GM19099 (cell line): Measurements from ENCODE around the gene ATXN7L1.

Experiments used
- POLR2A ChIP-seq: IDR thresholded peaks from 3 replicates; pipeline ENCODE4 v1.6.1; 2011; ENCODE audit warnings: low read depth; ENCODE audit not compliant: insufficient read length; ENCODE audit errors: extremely low read depth

The ATXN7L1 gene

GRCh38 chr7:105827151-105827875 lies 49.1 kb downstream of the ATXN7L1 start:
- TF ChIP-seq POLR2A: no peak

GRCh38 chr7:105826143-105826542 lies 50.3 kb downstream of the ATXN7L1 start:
- TF ChIP-seq POLR2A: no peak

DNA sequence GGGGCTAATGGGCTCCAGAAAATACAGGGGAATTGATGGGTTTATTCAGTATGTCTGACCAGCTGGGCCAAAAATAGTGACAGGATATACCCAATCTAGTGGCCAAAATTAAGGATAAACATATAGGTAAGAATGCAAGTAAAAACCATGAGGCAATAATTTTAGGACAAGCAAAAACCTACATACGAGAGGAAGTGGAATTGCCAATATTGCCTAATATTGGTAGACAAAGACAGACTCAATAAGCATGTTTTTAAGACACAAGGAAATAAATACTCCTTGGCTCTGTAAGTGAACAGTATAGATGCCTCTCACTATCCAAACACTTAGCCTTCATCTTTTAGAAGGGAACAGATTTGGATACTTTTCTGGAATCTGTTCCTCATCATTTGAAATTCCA lies 51.0 kb downstream of the ATXN7L1 start:
- TF ChIP-seq POLR2A: no peak

- no peak for TF ChIP-seq POLR2A
Measured at GRCh38 chr7:105822806-105823205, 53.6 kb downstream of the ATXN7L1 start.

- TF ChIP-seq POLR2A: no peak
Measured at GRCh38 chr7:105821527-105821926, 54.9 kb downstream of the ATXN7L1 start.

- TF ChIP-seq POLR2A: no peak
Measured at GRCh38 chr7:105820363-105821066, 55.9 kb downstream of the ATXN7L1 start.

DNA sequence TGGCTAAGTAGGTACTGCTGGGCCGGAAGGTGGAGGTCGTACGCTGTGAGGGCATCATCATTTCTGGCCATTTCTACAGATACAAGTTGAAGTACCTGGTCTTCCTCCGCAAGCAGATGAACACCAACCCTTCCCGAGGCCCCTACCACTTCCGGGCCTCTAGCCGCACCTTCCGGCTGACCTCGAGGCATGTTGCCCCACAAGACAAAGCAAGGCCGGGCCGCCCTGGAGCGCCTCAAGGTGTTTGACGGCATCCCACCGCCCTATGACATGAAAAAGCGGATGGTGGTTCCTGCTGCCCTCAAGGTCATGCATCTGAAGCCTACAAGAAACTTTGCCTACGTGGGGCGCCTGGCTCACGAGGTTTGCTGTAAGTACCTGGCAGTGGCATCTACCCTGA lies 56.8 kb downstream of the ATXN7L1 start:
- TF ChIP-seq POLR2A: no peak

GRCh38 chr7:105816954-105817615 lies 59.3 kb downstream of the ATXN7L1 start:
- no peak for TF ChIP-seq POLR2A

DNA sequence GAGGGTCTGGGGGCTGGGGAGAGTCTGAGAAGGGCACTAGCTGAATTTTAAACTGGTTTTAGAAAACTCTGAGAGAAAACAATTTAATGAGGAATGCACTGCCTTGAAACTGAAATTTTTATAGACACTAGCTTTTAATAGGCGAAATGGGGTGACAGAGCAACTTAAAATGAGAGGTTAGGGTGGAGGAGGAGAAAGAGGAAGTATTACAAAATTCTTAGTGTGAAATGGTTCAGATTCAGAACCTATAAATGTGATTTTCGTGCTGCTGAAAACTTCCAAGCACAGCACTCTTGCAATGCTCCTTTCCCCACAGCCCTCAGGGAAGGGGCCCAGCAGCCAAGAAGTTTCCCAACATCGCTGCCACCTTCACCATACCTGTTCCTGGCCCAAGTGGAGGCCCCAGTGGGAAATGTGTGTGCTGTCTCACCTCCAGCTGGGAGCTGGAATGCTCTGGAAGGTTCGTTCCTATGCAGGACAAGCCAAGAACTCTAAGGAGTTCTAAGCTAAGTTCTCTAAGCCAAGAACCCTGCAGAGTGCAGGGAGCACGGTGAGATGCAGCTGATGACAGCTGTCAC lies 60.0 kb downstream of the ATXN7L1 start:
- TF ChIP-seq POLR2A: no peak

- TF ChIP-seq POLR2A: no peak
Measured at GRCh38 chr7:105815576-105815975, 60.8 kb downstream of the ATXN7L1 start.

DNA sequence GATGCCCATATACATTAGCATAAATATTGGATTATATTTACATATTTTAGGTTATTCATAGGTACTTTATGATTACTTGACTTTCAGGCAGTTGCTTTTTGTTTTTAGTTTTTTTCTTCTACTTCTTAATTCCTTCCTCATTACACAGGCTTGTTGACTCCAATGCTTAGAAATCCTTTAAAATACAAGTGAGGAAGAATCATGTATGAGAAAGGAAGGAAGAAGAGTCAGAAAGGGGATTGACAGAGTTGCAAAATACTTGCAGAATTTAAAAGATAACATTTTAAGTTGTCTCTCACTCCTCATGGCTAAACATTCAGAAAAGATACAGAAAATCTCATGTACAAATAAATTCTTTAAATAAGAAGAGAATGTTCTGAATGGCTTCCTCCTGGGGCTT lies 61.9 kb downstream of the ATXN7L1 start:
- no peak for TF ChIP-seq POLR2A

- no peak for TF ChIP-seq POLR2A
Measured at GRCh38 chr7:105811189-105811847, 65.1 kb downstream of the ATXN7L1 start.

- TF ChIP-seq POLR2A: no peak
Measured at GRCh38 chr7:105810556-105810955, 65.8 kb downstream of the ATXN7L1 start.

DNA sequence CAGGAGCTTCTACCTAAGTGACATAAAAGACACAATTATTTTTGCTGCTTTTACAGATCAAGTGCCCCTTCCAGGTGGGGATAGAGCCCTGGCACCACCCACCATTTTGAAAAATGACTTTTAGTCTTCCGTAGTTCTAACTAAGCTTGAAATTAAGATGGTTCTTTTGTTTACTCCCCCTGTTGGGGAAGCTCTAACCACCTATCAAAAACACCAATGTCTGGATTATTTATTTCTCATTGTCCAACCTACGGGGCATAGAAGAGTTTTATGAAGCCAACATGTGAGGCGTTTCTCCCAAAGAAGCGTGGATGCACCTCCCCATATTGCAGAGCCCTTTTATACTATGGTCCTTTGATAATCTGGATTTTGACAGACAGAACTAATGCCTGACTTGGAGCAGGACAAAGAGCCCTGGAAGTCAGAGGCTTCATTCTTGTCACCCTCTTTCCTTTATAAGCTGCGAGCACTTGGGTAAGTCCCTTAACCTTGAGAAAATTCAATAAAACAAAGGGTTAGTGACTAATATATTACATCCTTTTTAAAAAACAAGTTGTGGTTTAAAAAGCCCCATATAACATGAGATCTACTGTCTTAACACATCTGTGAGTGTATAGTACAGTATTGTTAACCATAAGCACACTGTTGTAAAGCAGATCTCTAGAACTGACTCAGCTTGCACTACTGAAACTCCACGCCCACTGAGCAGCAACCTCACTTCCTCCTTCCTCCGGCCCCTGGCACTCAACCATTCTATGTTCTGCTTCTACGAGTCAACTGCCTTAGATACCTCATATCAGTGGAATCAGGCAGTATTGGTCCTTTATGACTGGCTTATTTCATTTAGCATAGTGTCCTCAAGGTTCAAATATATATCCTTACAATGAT lies 67.5 kb downstream of the ATXN7L1 start:
- TF ChIP-seq POLR2A: no peak
